GM23338 (cell line): ENCODE data around the gene TPO. TPM values are rescaled to one million over a fixed set of nuclear protein-coding genes. Genes with fewer than 3 reads are reported as not detected.

Source experiments
- ATAC-seq: fragments of 200-7000 bp; cut with Tn5 transposase; 3 replicates; pipeline ENCODE4 v1.9.1; 2020
- DNase-seq: peaks from one replicate; pipeline ENCODE4 v3.0.0-alpha.2; 2015; ENCODE audit warnings: low spot score
- H2AFZ ChIP-seq: fragments of 200-600 bp; sonication (generic); 2 replicates; pipeline ENCODE4 v1.8.0; 2016; ENCODE audit warnings: antibody characterized with exemption, mild to moderate bottlenecking, moderate library complexity
- H3F3A ChIP-seq: fragments of 200-600 bp; sonication (generic); replicated peaks from 2 replicates; pipeline ENCODE4 v1.8.0; 2017; ENCODE audit warnings: antibody characterized with exemption, mixed run types, low read depth
- H3K27ac ChIP-seq: fragments of 200-600 bp; sonication (generic); 2 replicates; pipeline ENCODE4 v1.6.1; 2016; ENCODE audit warnings: low read depth
- H3K27me3 ChIP-seq: fragments of 200-600 bp; sonication (generic); 2 replicates; pipeline ENCODE4 v1.8.0; 2016; ENCODE audit warnings: mild to moderate bottlenecking, mixed run types, moderate library complexity; ENCODE audit not compliant: insufficient read depth
- H3K36me3 ChIP-seq: fragments of 200-600 bp; sonication (generic); 2 replicates; pipeline ENCODE4 v1.8.0; 2016; ENCODE audit warnings: mild to moderate bottlenecking; ENCODE audit not compliant: insufficient read depth
- H3K4me1 ChIP-seq: fragments of 200-600 bp; sonication (generic); 2 replicates; pipeline ENCODE4 v1.8.0; 2016; ENCODE audit warnings: mild to moderate bottlenecking, moderate library complexity; ENCODE audit not compliant: insufficient read depth
- H3K4me2 ChIP-seq: fragments of 200-600 bp; sonication (generic); 2 replicates; pipeline ENCODE4 v1.7.1; 2017; ENCODE audit warnings: mixed run types
- H3K4me3 ChIP-seq: fragments of 200-600 bp; sonication (generic); 2 replicates; pipeline ENCODE4 v1.6.1; 2016; ENCODE audit warnings: mixed run types
- H3K79me2 ChIP-seq: fragments of 200-600 bp; sonication (generic); replicated peaks from 2 replicates; pipeline ENCODE4 v1.8.0; 2017; ENCODE audit warnings: mild to moderate bottlenecking; ENCODE audit not compliant: insufficient read depth
- H3K9me2 ChIP-seq: fragments of 200-600 bp; sonication (generic); 2 replicates; pipeline ENCODE4 v1.8.0; 2017; ENCODE audit not compliant: insufficient read depth
- H4K20me1 ChIP-seq: fragments of 200-600 bp; sonication (generic); replicated peaks from 2 replicates; pipeline ENCODE4 v1.8.0; 2017; ENCODE audit warnings: mild to moderate bottlenecking; ENCODE audit not compliant: insufficient read depth
- H3K27ac Mint-ChIP-seq: 2 replicates; pipeline ENCODE4 v1.8.0; 2020; ENCODE audit warnings: inconsistent platforms, mild to moderate bottlenecking, moderate library complexity, mixed read lengths
- H3K27me3 Mint-ChIP-seq: 3 replicates; pipeline ENCODE4 v1.8.0; 2022; ENCODE audit warnings: low read depth, mild to moderate bottlenecking, moderate library complexity, mixed read lengths, inconsistent platforms; ENCODE audit not compliant: insufficient read depth, poor library complexity
- H3K36me3 Mint-ChIP-seq: 3 replicates; pipeline ENCODE4 v1.8.0; 2021; ENCODE audit warnings: low read depth, mild to moderate bottlenecking, inconsistent platforms, moderate library complexity, mixed read lengths
- H3K4me1 Mint-ChIP-seq: 3 replicates; pipeline ENCODE4 v1.8.0; 2020; ENCODE audit warnings: mild to moderate bottlenecking, inconsistent platforms, mixed read lengths
- H3K4me3 Mint-ChIP-seq: 3 replicates; pipeline ENCODE4 v1.8.0; 2021; ENCODE audit warnings: moderate library complexity, mild to moderate bottlenecking, inconsistent platforms, mixed read lengths
- H3K9me3 Mint-ChIP-seq: 3 replicates; pipeline ENCODE4 v1.8.0; 2020; ENCODE audit warnings: moderate library complexity, mild to moderate bottlenecking, inconsistent platforms, mixed read lengths
- CREB1 ChIP-seq: fragments of 250-450 bp; sonication (Bioruptor Pico); IDR thresholded peaks from 2 replicates; pipeline ENCODE4 v1.5.0; 2020; ENCODE audit warnings: low read depth, mild to moderate bottlenecking, moderate library complexity
- ETS1 ChIP-seq: IDR thresholded peaks from 2 replicates; pipeline ENCODE4 v1.6.1; 2016; ENCODE audit warnings: antibody characterized with exemption
- EZH2phosphoT487 ChIP-seq: fragments of 200-600 bp; sonication (generic); IDR thresholded peaks from one replicate; pipeline ENCODE4 v1.8.1; 2018; ENCODE audit warnings: antibody characterized with exemption; ENCODE audit not compliant: unreplicated experiment
- polyA plus RNA-seq: library from polyadenylated mRNA; unstranded; fragments of >200 nt; fragmentation: Nextera tagmentation; extraction: Ambion mirVana; gene quantifications from 2 replicates; pipeline ENCODE4 v1.2.1, GENCODE V29; 2016
- total RNA-seq: library from RNA; depleted of rRNA; stranded (reverse); fragments of >200 nt; shearing (Covaris generic); gene quantifications from 2 replicates; pipeline ENCODE4 v1.2.3, GENCODE V29; 2014
- TF ChIP-seq, protein P1 (sequence below), 2 experiments: fragments of 200-600 bp in 1 of 2; sonication (generic) in 1 of 2; conservative IDR thresholded peaks; 2 replicates each; pipeline versions ENCODE4 v1.5.1 to v1.6.1; 2016 to 2017; ENCODE audit warnings: antibody characterized with exemption in 2 of 2, low read depth in 2 of 2, mild to moderate bottlenecking in 2 of 2, moderate library complexity in 1 of 2
- TF ChIP-seq, protein P2 (sequence below): fragments of 250-450 bp; sonication (Bioruptor Pico); IDR thresholded peaks from 2 replicates; pipeline ENCODE4 v1.5.0; 2020; ENCODE audit warnings: mild to moderate bottlenecking, moderate library complexity

TPO gene
- total and polyA plus RNA-seq, 2 experiments from 2014 or later = 0.74 TPM; not detected in 1

- DNase-seq = no peak
- Histone ChIP-seq H3K4me3 (no peak overlapping the region), H3K79me2 (no peaks in the 10 kb centered on the region), H3K27ac (no peak overlapping the region), H3K4me1 (no peaks in the 10 kb centered on the region), H3K36me3 (no peaks in the 10 kb centered on the region), H2AFZ (no peak overlapping the region), H3F3A (no peaks in the 10 kb centered on the region), H4K20me1 (no peaks in the 10 kb centered on the region), H3K9me2 (no peaks in the 10 kb centered on the region), H3K4me2 (no peak overlapping the region), H3K27me3 (no peaks in the 10 kb centered on the region)
- Mint-ChIP-seq H3K4me3 (no peak overlapping the region), H3K27me3 (peaks cover 3% of the 10 kb centered on the region), H3K27ac (no peak overlapping the region), H3K4me1 (no peaks in the 10 kb centered on the region; the same call in 2 of the 3 replicates), H3K36me3 (no peaks in the 10 kb centered on the region; the same call in 2 of the 3 replicates), H3K9me3 (no peaks in the 10 kb centered on the region)
- TF ChIP-seq ETS1 (no peak), CREB1 (CRISPR knock-in tag) (no peak), EZH2phosphoT487 (no peak)
- TF ChIP-seq, protein P1, sequence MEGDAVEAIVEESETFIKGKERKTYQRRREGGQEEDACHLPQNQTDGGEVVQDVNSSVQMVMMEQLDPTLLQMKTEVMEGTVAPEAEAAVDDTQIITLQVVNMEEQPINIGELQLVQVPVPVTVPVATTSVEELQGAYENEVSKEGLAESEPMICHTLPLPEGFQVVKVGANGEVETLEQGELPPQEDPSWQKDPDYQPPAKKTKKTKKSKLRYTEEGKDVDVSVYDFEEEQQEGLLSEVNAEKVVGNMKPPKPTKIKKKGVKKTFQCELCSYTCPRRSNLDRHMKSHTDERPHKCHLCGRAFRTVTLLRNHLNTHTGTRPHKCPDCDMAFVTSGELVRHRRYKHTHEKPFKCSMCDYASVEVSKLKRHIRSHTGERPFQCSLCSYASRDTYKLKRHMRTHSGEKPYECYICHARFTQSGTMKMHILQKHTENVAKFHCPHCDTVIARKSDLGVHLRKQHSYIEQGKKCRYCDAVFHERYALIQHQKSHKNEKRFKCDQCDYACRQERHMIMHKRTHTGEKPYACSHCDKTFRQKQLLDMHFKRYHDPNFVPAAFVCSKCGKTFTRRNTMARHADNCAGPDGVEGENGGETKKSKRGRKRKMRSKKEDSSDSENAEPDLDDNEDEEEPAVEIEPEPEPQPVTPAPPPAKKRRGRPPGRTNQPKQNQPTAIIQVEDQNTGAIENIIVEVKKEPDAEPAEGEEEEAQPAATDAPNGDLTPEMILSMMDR (conservative IDR thresholded peaks at IDR 0.05; ENCODE audit: low read depth in 2 of 2) = no peak
- TF ChIP-seq, protein P2, sequence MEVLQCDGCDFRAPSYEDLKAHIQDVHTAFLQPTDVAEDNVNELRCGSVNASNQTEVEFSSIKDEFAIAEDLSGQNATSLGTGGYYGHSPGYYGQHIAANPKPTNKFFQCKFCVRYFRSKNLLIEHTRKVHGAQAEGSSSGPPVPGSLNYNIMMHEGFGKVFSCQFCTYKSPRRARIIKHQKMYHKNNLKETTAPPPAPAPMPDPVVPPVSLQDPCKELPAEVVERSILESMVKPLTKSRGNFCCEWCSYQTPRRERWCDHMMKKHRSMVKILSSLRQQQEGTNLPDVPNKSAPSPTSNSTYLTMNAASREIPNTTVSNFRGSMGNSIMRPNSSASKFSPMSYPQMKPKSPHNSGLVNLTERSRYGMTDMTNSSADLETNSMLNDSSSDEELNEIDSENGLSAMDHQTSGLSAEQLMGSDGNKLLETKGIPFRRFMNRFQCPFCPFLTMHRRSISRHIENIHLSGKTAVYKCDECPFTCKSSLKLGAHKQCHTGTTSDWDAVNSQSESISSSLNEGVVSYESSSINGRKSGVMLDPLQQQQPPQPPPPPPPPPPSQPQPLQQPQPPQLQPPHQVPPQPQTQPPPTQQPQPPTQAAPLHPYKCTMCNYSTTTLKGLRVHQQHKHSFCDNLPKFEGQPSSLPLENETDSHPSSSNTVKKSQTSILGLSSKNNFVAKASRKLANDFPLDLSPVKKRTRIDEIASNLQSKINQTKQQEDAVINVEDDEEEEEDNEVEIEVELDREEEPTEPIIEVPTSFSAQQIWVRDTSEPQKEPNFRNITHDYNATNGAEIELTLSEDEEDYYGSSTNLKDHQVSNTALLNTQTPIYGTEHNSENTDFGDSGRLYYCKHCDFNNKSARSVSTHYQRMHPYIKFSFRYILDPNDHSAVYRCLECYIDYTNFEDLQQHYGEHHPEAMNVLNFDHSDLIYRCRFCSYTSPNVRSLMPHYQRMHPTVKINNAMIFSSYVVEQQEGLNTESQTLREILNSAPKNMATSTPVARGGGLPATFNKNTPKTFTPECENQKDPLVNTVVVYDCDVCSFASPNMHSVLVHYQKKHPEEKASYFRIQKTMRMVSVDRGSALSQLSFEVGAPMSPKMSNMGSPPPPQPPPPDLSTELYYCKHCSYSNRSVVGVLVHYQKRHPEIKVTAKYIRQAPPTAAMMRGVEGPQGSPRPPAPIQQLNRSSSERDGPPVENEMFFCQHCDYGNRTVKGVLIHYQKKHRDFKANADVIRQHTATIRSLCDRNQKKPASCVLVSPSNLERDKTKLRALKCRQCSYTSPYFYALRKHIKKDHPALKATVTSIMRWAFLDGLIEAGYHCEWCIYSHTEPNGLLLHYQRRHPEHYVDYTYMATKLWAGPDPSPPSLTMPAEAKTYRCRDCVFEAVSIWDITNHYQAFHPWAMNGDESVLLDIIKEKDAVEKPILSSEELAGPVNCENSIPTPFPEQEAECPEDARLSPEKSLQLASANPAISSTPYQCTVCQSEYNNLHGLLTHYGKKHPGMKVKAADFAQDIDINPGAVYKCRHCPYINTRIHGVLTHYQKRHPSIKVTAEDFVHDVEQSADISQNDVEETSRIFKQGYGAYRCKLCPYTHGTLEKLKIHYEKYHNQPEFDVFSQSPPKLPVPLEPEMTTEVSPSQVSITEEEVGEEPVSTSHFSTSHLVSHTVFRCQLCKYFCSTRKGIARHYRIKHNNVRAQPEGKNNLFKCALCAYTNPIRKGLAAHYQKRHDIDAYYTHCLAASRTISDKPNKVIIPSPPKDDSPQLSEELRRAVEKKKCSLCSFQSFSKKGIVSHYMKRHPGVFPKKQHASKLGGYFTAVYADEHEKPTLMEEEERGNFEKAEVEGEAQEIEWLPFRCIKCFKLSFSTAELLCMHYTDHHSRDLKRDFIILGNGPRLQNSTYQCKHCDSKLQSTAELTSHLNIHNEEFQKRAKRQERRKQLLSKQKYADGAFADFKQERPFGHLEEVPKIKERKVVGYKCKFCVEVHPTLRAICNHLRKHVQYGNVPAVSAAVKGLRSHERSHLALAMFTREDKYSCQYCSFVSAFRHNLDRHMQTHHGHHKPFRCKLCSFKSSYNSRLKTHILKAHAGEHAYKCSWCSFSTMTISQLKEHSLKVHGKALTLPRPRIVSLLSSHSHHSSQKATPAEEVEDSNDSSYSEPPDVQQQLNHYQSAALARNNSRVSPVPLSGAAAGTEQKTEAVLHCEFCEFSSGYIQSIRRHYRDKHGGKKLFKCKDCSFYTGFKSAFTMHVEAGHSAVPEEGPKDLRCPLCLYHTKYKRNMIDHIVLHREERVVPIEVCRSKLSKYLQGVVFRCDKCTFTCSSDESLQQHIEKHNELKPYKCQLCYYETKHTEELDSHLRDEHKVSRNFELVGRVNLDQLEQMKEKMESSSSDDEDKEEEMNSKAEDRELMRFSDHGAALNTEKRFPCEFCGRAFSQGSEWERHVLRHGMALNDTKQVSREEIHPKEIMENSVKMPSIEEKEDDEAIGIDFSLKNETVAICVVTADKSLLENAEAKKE (CRISPR knock-in tag) = no peak
- ATAC-seq = no peak
Measured at GRCh38 chr2:1501991-1502390, 88.7 kb downstream of the TPO start.
